ENCODE data around the gene RASL10A.

RASL10A gene

DNA sequence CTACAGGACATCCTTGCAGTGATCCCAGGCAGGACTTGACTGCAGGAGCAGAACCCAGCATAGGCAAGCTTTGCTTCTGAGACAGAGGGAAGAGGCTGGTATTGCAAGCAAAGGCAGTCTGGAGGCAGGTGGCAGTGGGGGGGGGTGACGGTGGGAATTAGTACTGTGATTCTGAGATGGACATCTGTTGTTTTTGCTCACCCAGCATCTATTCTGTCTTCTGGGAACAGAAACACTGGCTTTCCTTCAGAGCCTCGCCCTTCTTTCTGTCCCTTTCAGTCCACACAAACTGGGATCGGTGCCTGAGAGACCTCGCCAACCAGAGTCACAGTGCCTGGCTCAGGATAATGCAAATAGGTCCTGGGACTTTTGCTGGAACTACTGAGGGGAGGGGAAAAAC, 31.2 kb upstream of the RASL10A start:
- TF ChIP-seq, protein P1, sequence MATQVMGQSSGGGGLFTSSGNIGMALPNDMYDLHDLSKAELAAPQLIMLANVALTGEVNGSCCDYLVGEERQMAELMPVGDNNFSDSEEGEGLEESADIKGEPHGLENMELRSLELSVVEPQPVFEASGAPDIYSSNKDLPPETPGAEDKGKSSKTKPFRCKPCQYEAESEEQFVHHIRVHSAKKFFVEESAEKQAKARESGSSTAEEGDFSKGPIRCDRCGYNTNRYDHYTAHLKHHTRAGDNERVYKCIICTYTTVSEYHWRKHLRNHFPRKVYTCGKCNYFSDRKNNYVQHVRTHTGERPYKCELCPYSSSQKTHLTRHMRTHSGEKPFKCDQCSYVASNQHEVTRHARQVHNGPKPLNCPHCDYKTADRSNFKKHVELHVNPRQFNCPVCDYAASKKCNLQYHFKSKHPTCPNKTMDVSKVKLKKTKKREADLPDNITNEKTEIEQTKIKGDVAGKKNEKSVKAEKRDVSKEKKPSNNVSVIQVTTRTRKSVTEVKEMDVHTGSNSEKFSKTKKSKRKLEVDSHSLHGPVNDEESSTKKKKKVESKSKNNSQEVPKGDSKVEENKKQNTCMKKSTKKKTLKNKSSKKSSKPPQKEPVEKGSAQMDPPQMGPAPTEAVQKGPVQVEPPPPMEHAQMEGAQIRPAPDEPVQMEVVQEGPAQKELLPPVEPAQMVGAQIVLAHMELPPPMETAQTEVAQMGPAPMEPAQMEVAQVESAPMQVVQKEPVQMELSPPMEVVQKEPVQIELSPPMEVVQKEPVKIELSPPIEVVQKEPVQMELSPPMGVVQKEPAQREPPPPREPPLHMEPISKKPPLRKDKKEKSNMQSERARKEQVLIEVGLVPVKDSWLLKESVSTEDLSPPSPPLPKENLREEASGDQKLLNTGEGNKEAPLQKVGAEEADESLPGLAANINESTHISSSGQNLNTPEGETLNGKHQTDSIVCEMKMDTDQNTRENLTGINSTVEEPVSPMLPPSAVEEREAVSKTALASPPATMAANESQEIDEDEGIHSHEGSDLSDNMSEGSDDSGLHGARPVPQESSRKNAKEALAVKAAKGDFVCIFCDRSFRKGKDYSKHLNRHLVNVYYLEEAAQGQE (IDR thresholded peaks at IDR 0.05; ENCODE audit: insufficient read depth in 1 of 2, low read depth in 2 of 2, low read length in 2 of 2) = no peak
- TF ChIP-seq TAF1 (IDR thresholded peaks at IDR 0.05; ENCODE audit: borderline replicate concordance, insufficient read depth, low read length) (no peak), POLR2AphosphoS5 (IDR thresholded peaks at IDR 0.05; ENCODE audit: low read depth, low read length) (no peak), SIN3A (IDR thresholded peaks at IDR 0.05; ENCODE audit: borderline replicate concordance, insufficient read depth, low read length) (no peak), FOXP2 (optimal IDR thresholded peaks at IDR 0.05; ENCODE audit: borderline replicate concordance, extremely low read depth, extremely low read length, insufficient read depth) (no peak)

DNA sequence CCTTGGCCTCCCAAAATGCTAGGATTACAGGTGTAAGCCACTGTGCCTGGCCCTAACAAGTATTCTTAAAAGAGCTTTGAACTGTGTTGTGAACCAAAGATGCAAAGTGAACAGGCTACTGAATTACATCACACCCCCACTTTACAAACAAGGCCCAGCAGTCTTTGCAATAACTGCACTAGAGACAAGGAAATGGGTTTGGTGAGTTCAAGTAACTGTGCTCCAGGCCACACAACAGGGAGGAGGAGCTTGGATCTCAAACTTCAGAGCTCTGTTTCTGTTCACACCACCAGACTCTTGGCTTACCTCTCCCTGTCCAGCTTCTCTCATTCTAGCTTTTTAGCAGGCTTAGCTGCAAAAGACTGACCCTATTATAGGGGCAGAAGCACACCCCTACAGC, 30.4 kb upstream of the RASL10A start:
- no peak for TF ChIP-seq TAF1 (IDR thresholded peaks at IDR 0.05; ENCODE audit: borderline replicate concordance, insufficient read depth, low read length)
- TF ChIP-seq, protein P1 (IDR thresholded peaks at IDR 0.05; ENCODE audit: insufficient read depth in 1 of 2, low read depth in 2 of 2, low read length in 2 of 2) = no peak
- TF ChIP-seq SIN3A (IDR thresholded peaks at IDR 0.05; ENCODE audit: borderline replicate concordance, insufficient read depth, low read length) = no peak
- no peak for TF ChIP-seq FOXP2 (optimal IDR thresholded peaks at IDR 0.05; ENCODE audit: borderline replicate concordance, extremely low read depth, extremely low read length, insufficient read depth)
- no peak for TF ChIP-seq POLR2AphosphoS5 (IDR thresholded peaks at IDR 0.05; ENCODE audit: low read depth, low read length)

DNA sequence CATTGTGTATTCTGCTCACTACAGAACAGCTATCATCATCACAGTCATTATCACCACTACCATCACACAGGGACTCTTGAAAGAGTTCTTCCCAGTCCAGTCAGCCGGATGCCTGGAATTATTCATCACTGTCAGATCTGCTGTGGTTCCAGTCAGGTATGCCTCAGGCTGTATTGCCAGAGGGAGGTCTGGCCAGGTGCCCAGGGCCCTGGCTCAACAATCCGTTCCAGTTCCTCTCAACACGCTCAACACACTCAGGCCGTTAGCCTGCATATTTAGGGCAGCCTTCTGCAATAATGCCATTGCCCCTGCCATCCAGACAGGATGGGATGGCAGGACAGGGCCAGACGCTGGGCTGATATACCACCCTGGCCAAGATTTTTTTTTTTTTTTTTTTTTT, 28.6 kb upstream of the RASL10A start:
- TF ChIP-seq FOXP2 (optimal IDR thresholded peaks at IDR 0.05; ENCODE audit: borderline replicate concordance, extremely low read depth, extremely low read length, insufficient read depth) = peak; percentile 46
- no peak for TF ChIP-seq POLR2AphosphoS5 (IDR thresholded peaks at IDR 0.05; ENCODE audit: low read depth, low read length)

DNA sequence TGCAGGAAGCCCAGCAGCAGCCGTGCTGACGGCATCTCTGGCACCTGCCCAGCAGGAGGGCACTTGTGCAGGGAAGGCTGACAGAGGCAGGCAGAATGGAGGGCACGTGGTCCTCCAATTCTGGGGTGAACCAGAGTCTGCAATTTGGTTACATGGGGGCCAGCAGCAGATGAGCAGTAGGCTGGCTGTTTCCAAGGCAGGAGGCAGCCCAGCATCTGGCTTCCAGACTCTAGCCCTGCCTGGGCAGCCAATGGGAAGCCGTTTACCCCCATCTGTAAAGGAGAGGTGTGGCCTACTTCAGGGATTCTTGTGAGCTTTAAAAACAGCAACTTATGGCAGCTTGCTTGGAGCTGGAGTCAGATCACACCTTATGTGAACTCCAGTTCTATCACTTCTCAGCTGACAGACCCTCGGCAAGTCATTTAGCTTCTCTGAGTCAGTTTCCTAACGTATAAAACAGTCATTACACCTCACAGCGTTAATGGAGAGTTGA, 27.9 kb upstream of the RASL10A start:
- TF ChIP-seq SIN3A (IDR thresholded peaks at IDR 0.05; ENCODE audit: borderline replicate concordance, insufficient read depth, low read length) = no peak
- no peak for TF ChIP-seq FOXP2 (optimal IDR thresholded peaks at IDR 0.05; ENCODE audit: borderline replicate concordance, extremely low read depth, extremely low read length, insufficient read depth)
- no peak for TF ChIP-seq TAF1 (IDR thresholded peaks at IDR 0.05; ENCODE audit: borderline replicate concordance, insufficient read depth, low read length)
- TF ChIP-seq, protein P1 (IDR thresholded peaks at IDR 0.05; ENCODE audit: insufficient read depth in 1 of 2, low read depth in 2 of 2, low read length in 2 of 2) = no peak
- TF ChIP-seq POLR2AphosphoS5 (IDR thresholded peaks at IDR 0.05; ENCODE audit: low read depth, low read length) = no peak

DNA sequence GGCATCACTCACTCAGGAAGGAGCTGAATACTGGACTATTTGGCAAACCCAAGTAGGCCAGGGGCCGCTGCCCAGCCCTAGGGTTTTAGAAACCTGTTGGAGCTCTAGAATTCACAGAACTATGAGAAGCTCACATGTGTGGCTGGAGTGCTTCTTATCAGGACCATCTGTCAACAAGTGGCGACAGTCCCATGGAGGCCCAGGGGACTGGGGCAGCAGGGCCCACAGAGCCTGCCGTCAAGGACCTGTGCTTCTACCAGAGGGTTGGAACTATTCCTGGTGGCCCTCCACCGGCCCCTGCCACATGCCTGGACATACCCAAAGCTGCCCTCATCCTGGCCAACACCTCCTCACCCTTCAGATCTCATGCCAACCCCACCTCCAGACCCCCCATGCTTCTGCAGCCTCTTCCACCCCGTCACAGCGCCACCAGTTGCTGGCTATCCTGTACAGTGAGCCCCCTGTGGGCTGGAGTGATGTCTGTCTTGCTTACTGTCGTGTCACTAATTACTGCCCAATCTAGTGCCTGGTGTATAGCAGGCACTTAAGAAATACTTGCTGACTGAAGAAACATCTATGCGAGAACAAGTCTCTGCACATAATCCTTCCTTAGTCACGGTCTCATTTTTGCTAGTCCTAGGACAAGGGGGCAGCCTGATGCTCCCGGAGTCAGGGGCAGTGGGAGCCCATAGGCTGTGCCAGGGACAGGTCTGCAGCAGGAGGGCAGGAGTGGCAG, 27.2 kb upstream of the RASL10A start:
- TF ChIP-seq SIN3A (IDR thresholded peaks at IDR 0.05; ENCODE audit: borderline replicate concordance, insufficient read depth, low read length) (no peak), POLR2AphosphoS5 (IDR thresholded peaks at IDR 0.05; ENCODE audit: low read depth, low read length) (no peak), TAF1 (IDR thresholded peaks at IDR 0.05; ENCODE audit: borderline replicate concordance, insufficient read depth, low read length) (no peak)

DNA sequence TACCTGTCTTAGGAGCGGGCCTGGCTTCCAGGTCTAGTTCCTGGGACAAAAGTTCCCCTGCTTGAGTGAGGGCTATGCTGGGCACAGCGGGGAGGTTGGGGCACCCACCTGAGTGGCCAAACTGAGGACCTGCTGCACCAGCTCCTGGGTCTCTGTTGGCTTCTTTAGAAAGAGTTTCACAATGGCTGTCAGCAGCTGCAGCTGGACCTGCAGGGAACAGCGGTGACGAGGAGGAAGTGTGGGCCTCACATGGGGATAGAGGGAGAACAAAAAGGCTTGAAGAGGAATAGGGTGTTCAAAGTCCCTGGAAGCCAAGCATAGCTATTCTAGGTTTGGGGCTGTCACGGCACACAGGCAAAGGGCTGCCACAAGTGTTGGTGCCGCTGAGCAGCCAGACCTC, 26.7 kb upstream of the RASL10A start:
- TF ChIP-seq FOXP2 (optimal IDR thresholded peaks at IDR 0.05; ENCODE audit: borderline replicate concordance, extremely low read depth, extremely low read length, insufficient read depth) (no peak), POLR2AphosphoS5 (IDR thresholded peaks at IDR 0.05; ENCODE audit: low read depth, low read length) (no peak), SIN3A (IDR thresholded peaks at IDR 0.05; ENCODE audit: borderline replicate concordance, insufficient read depth, low read length) (no peak), TAF1 (IDR thresholded peaks at IDR 0.05; ENCODE audit: borderline replicate concordance, insufficient read depth, low read length) (no peak)
- TF ChIP-seq, protein P1 (IDR thresholded peaks at IDR 0.05; ENCODE audit: insufficient read depth in 1 of 2, low read depth in 2 of 2, low read length in 2 of 2) = no peak

Measured in PFSK-1 (cell line).